Neural cell (in vitro differentiated cells): ENCODE data around the gene FAM110A. TPM values are rescaled to one million over a fixed set of nuclear protein-coding genes. Genes with fewer than 3 reads are reported as not detected.

Experiments
- H2AFZ ChIP-seq: fragments of 200-600, 300-800 bp; sonication (generic), shearing (Covaris generic); 2 replicates; pipeline ENCODE4 v1.6.0; 2014; ENCODE audit warnings: low read depth, mild to moderate bottlenecking, antibody characterized with exemption, low read length, moderate library complexity
- H3F3A ChIP-seq: fragments of 200-600 bp; shearing (Covaris generic); 2 replicates; pipeline ENCODE4 v1.6.1; 2016; ENCODE audit warnings: mild to moderate bottlenecking, moderate library complexity, mixed read lengths, antibody characterized with exemption, low read length; ENCODE audit not compliant: insufficient read depth, poor library complexity, severe bottlenecking
- H3K27ac ChIP-seq: fragments of 200-600, 300-800 bp; sonication (generic), shearing (Covaris generic); 2 replicates; pipeline ENCODE4 v1.5.1; 2014; ENCODE audit warnings: mild to moderate bottlenecking, low read length, moderate library complexity
- H3K27me3 ChIP-seq: fragments of 300-800, 200-600 bp; sonication (generic), shearing (Covaris generic); 2 replicates; pipeline ENCODE4 v1.6.0; 2014; ENCODE audit warnings: mild to moderate bottlenecking, low read depth, low read length, moderate library complexity; ENCODE audit not compliant: insufficient read depth
- H3K36me3 ChIP-seq: fragments of 300-800, 200-600 bp; sonication (generic), shearing (Covaris generic); 2 replicates; pipeline ENCODE4 v1.5.1; 2014; ENCODE audit warnings: mild to moderate bottlenecking, antibody characterized with exemption, low read length, moderate library complexity; ENCODE audit not compliant: insufficient read depth
- H3K4me2 ChIP-seq: fragments of 300-800, 200-600 bp; sonication (generic), shearing (Covaris generic); 2 replicates; pipeline ENCODE4 v1.6.0; 2014; ENCODE audit warnings: mild to moderate bottlenecking, low read length
- H3K4me3 ChIP-seq: fragments of 300-800, 200-600 bp; sonication (generic), shearing (Covaris generic); 2 replicates; pipeline ENCODE4 v1.5.1; 2014; ENCODE audit warnings: mild to moderate bottlenecking, low read length, moderate library complexity
- H3K79me2 ChIP-seq: fragments of 200-600 bp; shearing (Covaris generic); replicated peaks from 2 replicates; pipeline ENCODE4 v1.6.0; 2014; ENCODE audit warnings: mild to moderate bottlenecking, low read length, moderate library complexity; ENCODE audit not compliant: insufficient read depth
- H3K9ac ChIP-seq: fragments of 300-800, 200-600 bp; sonication (generic), shearing (Covaris generic); 2 replicates; pipeline ENCODE4 v1.6.1; 2016; ENCODE audit warnings: mild to moderate bottlenecking, low read length, mixed read lengths
- H3K9me2 ChIP-seq: fragments of 200-600 bp; shearing (Covaris generic); 2 replicates; pipeline ENCODE4 v1.6.1; 2016; ENCODE audit warnings: mild to moderate bottlenecking, low read length, mixed read lengths; ENCODE audit not compliant: insufficient read depth
- H3K9me3 ChIP-seq: fragments of 200-600, 300-800 bp; sonication (generic), shearing (Covaris generic); 2 replicates; pipeline ENCODE4 v1.6.1; 2016; ENCODE audit warnings: mild to moderate bottlenecking, mixed run types, low read length, moderate library complexity, mixed read lengths
- H4K20me1 ChIP-seq: fragments of 200-600 bp; shearing (Covaris generic); 2 replicates; pipeline ENCODE4 v1.6.1; 2016; ENCODE audit warnings: mild to moderate bottlenecking, mixed run types; ENCODE audit not compliant: insufficient read depth
- CTCF ChIP-seq: fragments of 450-650 bp; IDR thresholded peaks from 2 replicates; pipeline ENCODE4 v1.5.1; 2014; ENCODE audit warnings: antibody characterized with exemption, mild to moderate bottlenecking, moderate library complexity; ENCODE audit not compliant: poor library complexity, severe bottlenecking
- EP300 ChIP-seq: fragments of 450-650 bp; conservative IDR thresholded peaks from 2 replicates; pipeline ENCODE4 v1.6.1; 2014; ENCODE audit warnings: antibody characterized with exemption, mild to moderate bottlenecking, moderate library complexity; ENCODE audit not compliant: poor library complexity, severe bottlenecking
- EZH2 ChIP-seq: fragments of 200-600, 300-800 bp; shearing (Covaris generic), sonication (generic); IDR thresholded peaks from 2 replicates; pipeline ENCODE4 v1.6.1; 2014; ENCODE audit warnings: antibody characterized with exemption, low read length, borderline replicate concordance, mild to moderate bottlenecking; ENCODE audit not compliant: insufficient read depth, poor library complexity, severe bottlenecking
- MXI1 ChIP-seq: fragments of 450-650 bp; conservative IDR thresholded peaks from 2 replicates; pipeline ENCODE4 v1.6.1; 2014; ENCODE audit warnings: antibody characterized with exemption, mild to moderate bottlenecking; ENCODE audit not compliant: poor library complexity, severe bottlenecking
- POLR2AphosphoS5 ChIP-seq: IDR thresholded peaks from 2 replicates; pipeline ENCODE4 v1.6.1; 2012
- RAD21 ChIP-seq: fragments of 450-650 bp; conservative IDR thresholded peaks from 2 replicates; pipeline ENCODE4 v1.6.1; 2014; ENCODE audit warnings: antibody characterized with exemption, mild to moderate bottlenecking, moderate library complexity
- REST ChIP-seq: IDR thresholded peaks from 2 replicates; pipeline ENCODE4 v1.6.1; 2012; ENCODE audit warnings: borderline replicate concordance
- SMC3 ChIP-seq: fragments of 450-650 bp; conservative IDR thresholded peaks from 2 replicates; pipeline ENCODE4 v1.6.1; 2014; ENCODE audit warnings: antibody characterized with exemption, mild to moderate bottlenecking, moderate library complexity; ENCODE audit not compliant: poor library complexity
- TAF1 ChIP-seq: IDR thresholded peaks from 2 replicates; pipeline ENCODE4 v1.6.1; 2012; ENCODE audit warnings: low read depth
- polyA plus RNA-seq: library from polyadenylated mRNA; depleted of rRNA; stranded (reverse); fragments of >200 nt; gene quantifications from 2 replicates; pipeline ENCODE4 v1.2.3, GENCODE V29; 2014

Gene FAM110A
- polyA plus RNA-seq, 1 donor from 2014 or later: 5.8 TPM

DNA sequence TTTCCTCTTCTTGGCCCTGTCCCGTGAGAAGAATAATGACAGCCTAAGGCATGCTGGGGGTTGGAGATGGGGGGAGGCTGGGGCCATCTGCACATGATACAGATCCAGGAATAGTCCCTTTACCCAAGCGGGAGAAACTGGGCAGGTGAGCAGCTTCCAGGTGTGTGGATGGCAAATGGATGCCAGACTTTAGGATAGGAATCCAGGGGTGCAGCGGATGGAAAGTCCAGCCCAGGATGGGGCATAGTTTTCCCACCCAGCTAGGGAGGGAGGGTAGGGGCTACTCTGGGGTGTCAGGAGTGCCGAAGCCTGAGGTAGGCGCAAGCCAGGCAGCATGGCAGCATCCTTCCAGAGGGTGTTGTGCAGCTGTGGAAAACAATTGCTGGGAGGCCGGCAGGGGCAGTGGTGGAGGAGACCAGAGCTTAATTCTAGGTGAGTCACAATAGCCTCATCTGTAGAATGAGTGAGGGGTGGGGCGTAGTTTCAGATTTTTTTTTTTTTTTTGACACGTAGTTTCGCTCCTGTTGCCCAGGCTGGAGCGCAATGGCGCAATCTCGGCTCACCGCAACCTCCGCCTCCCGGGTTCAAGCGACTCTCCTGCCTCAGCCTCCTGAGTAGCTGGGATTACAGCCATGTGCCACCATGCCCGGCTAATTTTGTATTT lies 15.4 kb upstream of the FAM110A start:
- Histone ChIP-seq H3K36me3 (no peaks in the 10 kb centered on the region), H3K27me3 (no peaks in the 10 kb centered on the region), H2AFZ (no peak overlapping the region), H3K27ac (no peak overlapping the region), H4K20me1 (no peaks in the 10 kb centered on the region), H3K4me3 (no peak overlapping the region), H3K9me3 (no peaks in the 10 kb centered on the region), H3K9ac (no peak overlapping the region), H3K4me2 (no peak overlapping the region), H3K9me2 (no peaks in the 10 kb centered on the region), H3F3A (no peaks in the 10 kb centered on the region), H3K79me2 (no peaks in the 10 kb centered on the region)
- TF ChIP-seq POLR2AphosphoS5 (no peak), EZH2 (no peak), TAF1 (no peak), REST (no peak), MXI1 (no peak), RAD21 (no peak), EP300 (no peak), CTCF (no peak), SMC3 (no peak)

- Histone ChIP-seq H3K9me2 (no peaks in the 10 kb centered on the region), H3K4me2 (no peak overlapping the region), H3K4me3 (no peak overlapping the region), H3K27me3 (no peaks in the 10 kb centered on the region), H3K79me2 (no peaks in the 10 kb centered on the region), H3K27ac (no peak overlapping the region), H3K9ac (no peak overlapping the region), H3F3A (no peaks in the 10 kb centered on the region), H2AFZ (no peak overlapping the region), H3K9me3 (no peaks in the 10 kb centered on the region), H4K20me1 (no peaks in the 10 kb centered on the region), H3K36me3 (no peaks in the 10 kb centered on the region)
- TF ChIP-seq POLR2AphosphoS5 (no peak), RAD21 (no peak), EP300 (no peak), REST (no peak)
Observed at GRCh38 chr20:819680-820322, 13.7 kb upstream of the FAM110A start.
